ENCODE results near the gene SEMG2.

SEMG2 gene

DNA sequence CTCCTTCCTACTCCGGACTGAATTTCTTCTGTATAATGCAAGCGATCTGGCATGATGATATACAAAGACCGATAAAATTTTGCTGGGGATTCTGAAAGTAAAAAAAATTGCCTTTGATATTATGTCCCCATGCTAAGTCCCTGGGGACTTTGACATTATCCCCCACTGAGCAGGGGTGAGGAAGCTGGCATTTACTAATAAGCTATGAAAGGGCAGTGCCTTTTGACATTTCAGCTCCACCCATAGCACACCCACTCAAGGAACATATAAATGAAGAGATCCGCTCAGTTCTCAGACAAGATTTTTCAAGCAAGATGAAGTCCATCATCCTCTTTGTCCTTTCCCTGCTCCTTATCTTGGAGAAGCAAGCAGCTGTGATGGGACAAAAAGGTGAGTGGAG is at the start of gene SEMG2:
TSS of gene SEMG2 (plus strand) at position 298 of the 400 bp plus-strand sequence. CDS start at position 315, 17 bp downstream.
- DNase-seq, result no peak

- DNase-seq, result no peak
Observed at GRCh38 chr20:45173522-45173921, 47.7 kb upstream of the SEMG2 start.

- no peak for DNase-seq
Observed at GRCh38 chr20:45174434-45175364, 46.5 kb upstream of the SEMG2 start, which contains the start of gene PI3. Gene PI3, plus strand, starts transcription at chr20:45174902. Its CDS starts 21 bp downstream, at chr20:45174923.

GRCh38 chr20:45176526-45177267 is 44.5 kb upstream of the SEMG2 start:
- no peak for DNase-seq

DNA sequence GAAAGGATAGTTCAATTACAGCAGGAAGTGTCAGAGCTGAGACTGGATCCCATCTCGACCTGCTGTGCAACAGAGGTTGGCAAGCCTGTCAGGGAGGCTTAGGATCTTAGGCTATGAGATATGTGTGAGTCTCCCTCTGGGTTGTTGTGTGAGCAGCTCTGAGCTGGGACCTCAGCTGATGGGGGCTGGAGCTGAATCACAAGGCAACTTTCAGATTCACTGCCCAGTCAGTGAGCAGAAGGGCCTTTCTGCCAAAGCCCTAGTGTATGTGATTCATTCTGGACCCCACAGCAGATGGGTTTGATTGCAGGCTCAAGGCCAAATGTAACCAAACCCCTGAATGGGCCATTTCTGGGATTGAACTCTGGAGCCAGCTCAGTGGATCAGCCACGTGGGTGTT is 42.0 kb upstream of the SEMG2 start:
- DNase-seq, result no peak

DNA sequence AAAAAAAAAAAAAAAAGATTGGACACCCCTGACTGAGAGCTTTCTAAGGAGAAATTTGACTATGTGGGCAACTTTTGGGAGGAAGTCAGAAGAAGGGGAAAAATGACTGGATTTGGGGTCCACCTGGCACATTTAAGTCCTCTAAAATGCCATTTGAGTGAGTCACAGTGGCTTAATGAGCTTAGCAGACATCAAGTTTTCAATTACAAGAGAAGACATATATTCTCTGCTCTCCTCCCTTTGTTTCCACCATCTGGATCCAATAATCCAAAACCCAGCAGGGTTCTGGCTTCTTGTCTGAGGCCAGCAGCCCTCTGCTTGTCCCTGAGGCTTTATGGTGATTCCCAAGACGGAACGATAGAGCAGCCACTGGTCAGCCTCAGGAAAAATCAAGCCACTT is 39.5 kb upstream of the SEMG2 start:
- DNase-seq, result no peak

DNA sequence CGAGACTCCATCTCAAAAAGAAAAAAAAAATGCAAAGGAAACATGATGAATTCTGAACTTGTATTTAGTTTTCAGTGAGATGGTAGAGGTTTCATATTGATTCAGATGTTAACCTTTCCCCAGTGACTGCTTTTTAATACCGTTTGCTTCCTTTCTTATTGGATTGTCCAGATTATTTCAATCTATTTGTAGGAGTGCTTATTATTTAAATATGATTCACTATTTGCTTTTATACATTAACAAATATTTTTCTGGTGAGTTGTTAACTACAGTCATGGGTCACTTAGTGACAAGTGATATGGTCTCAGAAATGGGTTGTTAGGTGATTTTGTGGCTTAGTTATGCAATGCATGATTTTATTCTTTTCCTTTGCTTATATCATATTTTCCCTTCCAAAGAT is 38.1 kb upstream of the SEMG2 start:
- no peak for DNase-seq

DNA sequence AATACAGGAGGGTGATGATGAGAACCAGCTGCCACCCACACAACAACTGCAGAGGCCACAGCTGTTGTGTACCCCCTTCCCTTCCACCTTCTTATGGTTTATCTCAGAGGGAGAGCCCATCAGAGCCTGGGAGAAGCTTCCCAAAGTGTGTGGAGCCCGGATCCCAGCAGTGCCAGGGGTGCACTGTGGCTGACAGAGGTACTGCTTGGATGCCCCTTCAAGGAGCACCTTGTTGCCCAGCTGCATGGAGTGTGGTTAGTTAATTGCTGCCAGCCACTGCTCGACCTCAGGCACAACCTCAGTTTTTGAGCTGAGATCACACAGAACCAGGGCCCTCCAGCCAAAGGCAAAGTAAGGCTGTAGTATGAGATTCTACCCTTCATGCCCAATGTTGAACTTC is 33.5 kb upstream of the SEMG2 start:
- no peak for DNase-seq

GRCh38 chr20:45189067-45189609 is 32.0 kb upstream of the SEMG2 start:
- DNase-seq, result no peak

- no peak for DNase-seq
Observed at GRCh38 chr20:45189861-45190260, 31.3 kb upstream of the SEMG2 start.

DNA sequence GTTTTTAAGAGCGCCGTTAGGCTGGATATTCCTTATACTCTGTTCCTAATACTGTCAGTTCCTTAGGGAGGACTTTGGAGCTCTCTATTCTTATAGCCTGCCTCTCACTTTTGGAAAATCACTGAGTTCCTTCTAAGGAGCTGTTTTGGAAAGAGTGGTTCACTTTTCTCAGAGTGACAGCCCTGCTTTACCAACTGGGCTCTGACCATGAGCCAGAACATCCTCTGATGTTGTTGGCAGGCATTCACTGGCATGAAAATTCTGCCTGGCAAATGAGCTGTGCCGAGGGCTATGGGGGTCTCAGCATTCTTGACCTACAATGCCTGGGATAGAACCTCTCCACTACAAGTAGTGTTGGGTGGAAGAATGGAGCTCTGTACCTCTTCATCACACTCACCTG is 29.2 kb upstream of the SEMG2 start:
- no peak for DNase-seq

DNA sequence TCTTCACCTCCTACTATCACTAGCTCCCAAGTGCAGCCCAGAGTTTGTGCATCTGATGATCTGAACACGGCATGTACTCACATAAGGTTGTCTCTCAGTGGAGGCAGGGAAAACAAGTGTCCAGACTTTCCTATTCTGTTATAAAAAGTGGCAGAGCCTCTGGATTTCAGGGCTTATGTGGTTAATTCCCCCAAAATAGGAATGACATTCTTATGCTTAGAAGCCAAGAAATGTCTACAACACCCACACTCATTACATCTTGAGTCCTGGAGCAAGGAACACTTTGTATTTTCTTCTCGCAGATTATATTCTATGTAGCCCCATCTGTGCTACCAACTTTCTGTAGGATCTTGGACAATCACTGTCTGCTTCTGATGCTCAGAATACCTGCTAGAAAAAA is 27.8 kb upstream of the SEMG2 start:
- no peak for DNase-seq

- no peak for DNase-seq
Observed at GRCh38 chr20:45206725-45207124, 14.4 kb upstream of the SEMG2 start, which contains the start of gene SEMG1. Gene SEMG1, plus strand, starts transcription at chr20:45207033. Its CDS starts 21 bp downstream, at chr20:45207054.

GRCh38 chr20:45209924-45210323 is 11.2 kb upstream of the SEMG2 start:
- DNase-seq, result no peak

GRCh38 chr20:45211569-45212474 is 9.4 kb upstream of the SEMG2 start:
- no peak for DNase-seq

GRCh38 chr20:45212836-45213235 is 8.3 kb upstream of the SEMG2 start:
- no peak for DNase-seq

DNA sequence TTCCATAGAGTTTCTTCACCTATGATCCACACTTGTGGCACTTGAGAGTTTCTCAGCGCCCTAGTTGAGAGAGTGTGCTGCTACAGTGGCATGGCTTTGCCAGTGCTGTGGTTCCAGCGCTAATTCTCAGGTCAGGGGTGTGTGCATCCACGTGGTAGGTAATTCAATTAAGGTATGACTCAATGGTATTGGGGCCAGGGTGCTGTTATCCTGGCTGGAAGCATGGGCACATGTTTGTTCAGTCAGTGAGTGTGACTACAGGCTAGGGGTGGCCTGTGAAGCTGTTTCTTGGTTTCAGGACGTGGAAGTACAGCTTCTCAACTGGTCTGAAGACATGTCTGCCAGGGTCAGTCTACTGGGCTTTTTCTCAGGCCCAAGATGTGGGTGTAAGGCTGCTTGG is 3.0 kb upstream of the SEMG2 start:
- DNase-seq, result no peak

DNA sequence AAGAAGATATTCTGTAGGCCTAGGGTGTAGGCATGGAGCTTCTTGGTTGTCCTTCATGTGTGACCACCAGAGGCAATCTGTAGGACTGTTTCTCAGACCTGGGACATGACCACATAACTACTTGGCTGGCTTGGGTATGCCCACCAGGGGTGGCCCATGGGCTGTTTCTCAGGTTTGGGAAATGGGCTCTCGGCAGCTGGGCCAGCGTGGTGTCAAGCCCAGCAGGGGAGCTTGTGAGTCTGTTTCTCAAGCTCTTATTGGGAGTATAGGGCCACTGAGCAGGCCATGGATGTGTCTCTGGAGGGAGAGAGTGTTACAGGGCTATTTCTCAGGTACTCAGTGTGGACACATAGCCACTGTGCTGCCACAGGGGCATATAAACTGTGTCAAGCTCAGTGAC is 2.5 kb upstream of the SEMG2 start:
- no peak for DNase-seq

DNA sequence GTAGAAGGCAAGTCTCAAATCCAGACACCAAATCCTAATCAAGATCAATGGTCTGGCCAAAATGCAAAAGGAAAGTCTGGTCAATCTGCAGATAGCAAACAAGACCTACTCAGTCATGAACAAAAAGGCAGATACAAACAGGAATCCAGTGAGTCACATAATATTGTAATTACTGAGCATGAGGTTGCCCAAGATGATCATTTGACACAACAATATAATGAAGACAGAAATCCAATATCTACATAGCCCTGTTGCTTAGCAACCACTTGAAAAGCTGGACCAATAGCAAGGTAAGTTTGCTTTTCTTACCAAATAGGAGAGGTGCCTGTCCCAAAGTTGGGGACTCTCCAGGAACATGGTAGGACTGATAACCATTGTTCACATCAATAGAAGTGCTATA is 2.0 kb downstream of the SEMG2 start:
- DNase-seq, result no peak

- no peak for DNase-seq
Observed at GRCh38 chr20:45226287-45226686, 5.1 kb downstream of the SEMG2 start.

DNA sequence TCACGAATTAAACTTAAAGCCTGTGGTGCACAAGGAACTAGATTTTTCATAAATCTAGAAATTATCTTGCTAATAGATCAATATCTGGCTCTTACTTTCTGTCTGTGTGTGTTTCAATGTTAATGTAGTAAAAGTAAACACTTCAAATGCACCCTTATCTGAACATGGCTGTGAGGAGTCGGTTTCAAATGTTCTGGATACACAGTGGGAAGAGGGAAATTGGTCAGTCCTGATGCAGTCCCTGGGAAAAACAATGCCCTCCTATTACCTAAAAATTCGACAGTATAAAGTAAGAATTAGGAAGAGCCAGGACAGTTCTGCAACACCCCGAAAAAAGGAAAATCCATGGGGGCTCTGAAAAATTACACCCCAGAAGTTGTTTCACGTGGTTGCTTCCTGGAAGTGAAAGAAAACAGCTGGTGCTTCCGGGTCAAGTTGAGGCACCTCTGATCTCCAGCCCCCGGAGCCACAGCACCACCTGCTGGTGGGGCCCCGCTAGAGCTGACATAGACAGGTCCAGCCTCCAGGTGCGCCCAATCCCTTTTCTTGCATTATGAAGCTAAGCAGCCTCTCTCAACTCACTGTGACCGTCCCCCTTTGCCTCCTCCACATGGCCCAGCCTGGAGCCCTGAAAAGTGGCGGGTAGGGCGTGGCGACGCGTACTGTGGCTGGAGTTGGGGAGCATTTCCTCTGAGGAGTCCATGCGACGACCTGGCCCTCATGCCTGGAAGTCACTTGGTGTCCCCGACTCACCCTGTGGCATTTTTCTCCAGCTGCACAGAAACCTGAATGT is 8.3 kb downstream of the SEMG2 start:
- peak; percentile 74 to 77 for DNase-seq

DNA sequence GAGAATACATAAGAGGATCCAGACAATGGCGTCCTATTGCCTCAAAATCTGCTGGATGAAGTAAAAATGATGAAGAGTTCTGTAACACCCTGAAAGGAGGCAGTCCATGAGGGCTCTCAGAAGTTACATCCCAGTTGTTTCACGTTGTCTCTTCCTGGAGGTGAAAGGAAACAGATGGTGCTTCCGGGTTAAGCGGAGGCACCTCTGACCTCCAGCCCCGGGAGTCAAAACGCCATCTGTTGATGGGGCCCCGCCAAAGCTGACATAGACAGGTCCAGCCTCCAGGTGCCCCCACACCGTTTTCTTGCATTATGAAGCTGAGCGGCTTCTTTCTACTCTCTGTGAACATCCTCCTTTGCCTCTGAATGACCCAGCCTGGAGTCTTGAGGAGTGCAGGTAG is 9.5 kb downstream of the SEMG2 start:
- DNase-seq, result no peak

All from activated CD4-positive, alpha-beta T cell treated with anti-CD3 and anti-CD28 coated beads, Interleukin-2, amount 50 U/mL, for 48 hours (primary cell).